Activated T-helper 2 cell treated with anti-CD3 and anti-CD28 coated beads, Interferon-gamma antibody, Interleukin-2, Interleukin-4, amounts not matched to agents 10 μg/mL and 5 μg/mL and 100 μg/mL, durations not matched to agents 14 hours and 24 hours and 36 hours (primary cell): Measurements from ENCODE around the gene IL25. TPM values are rescaled to one million over a fixed set of nuclear protein-coding genes. Genes with fewer than 3 reads are reported as not detected.
"Not testable (repeated sequence)": the region's sequence is repeated elsewhere in the genome, so short reads cannot be mapped to it uniquely, and the experiment has no call there.

Source experiments
- DNase-seq: peaks from one replicate; pipeline ENCODE4 v3.0.0; 2021; ENCODE audit warnings: low spot score
- H3K27ac Mint-ChIP-seq: one replicate; pipeline ENCODE4 v1.8.0; 2021; ENCODE audit warnings: mixed read lengths
- H3K27me3 Mint-ChIP-seq: one replicate; pipeline ENCODE4 v1.8.0; 2021; ENCODE audit warnings: low read depth, mixed read lengths
- H3K36me3 Mint-ChIP-seq: one replicate; pipeline ENCODE4 v1.8.0; 2021; ENCODE audit warnings: low read depth, mixed read lengths
- H3K4me1 Mint-ChIP-seq: one replicate; pipeline ENCODE4 v1.8.0; 2021; ENCODE audit warnings: low read depth, mixed read lengths
- H3K4me3 Mint-ChIP-seq: one replicate; pipeline ENCODE4 v1.8.0; 2021; ENCODE audit warnings: low read depth, mild to moderate bottlenecking, moderate library complexity, mixed read lengths
- H3K9me3 Mint-ChIP-seq: one replicate; pipeline ENCODE4 v1.8.0; 2021; ENCODE audit warnings: mixed read lengths
- intact Hi-C: fragments of 100-400 bp; cut with micrococcal nuclease; formaldehyde crosslinking; loops from one replicate; pipeline ENCODE4 v1.15.1; 2023
- total RNA-seq: library from RNA; stranded (reverse); gene quantifications from 2 replicates; pipeline ENCODE4 v1.2.3, GENCODE V29; 2022

The IL25 gene
- total RNA-seq, 1 donor from 2014 or later: not detected

- Mint-ChIP-seq H3K27ac (no peak overlapping the region), H3K4me1 (no peaks in the 10 kb centered on the region), H3K9me3 (no peaks in the 10 kb centered on the region), H3K36me3 (no peaks in the 10 kb centered on the region), H3K4me3 (no peak overlapping the region), H3K27me3 (peaks cover 2% of the 10 kb centered on the region)
- intact Hi-C loops: no loop called here
- DNase-seq: no peak
Observed at GRCh38 chr14:23392613-23393012, 20.0 kb downstream of the IL25 start.

GRCh38 chr14:23396126-23396525 is 23.5 kb downstream of the IL25 start:
- Mint-ChIP-seq H3K9me3 (no peaks in the 10 kb centered on the region), H3K4me3 (no peak overlapping the region), H3K27me3 (peaks cover 2% of the 10 kb centered on the region), H3K4me1 (no peaks in the 10 kb centered on the region), H3K36me3 (no peaks in the 10 kb centered on the region), H3K27ac (no peak overlapping the region)
- no peak for DNase-seq
- intact Hi-C loops: no loop called here

- intact Hi-C loops: no loop called here
- Mint-ChIP-seq H3K4me3 (no peak overlapping the region), H3K27me3 (peaks cover 2% of the 10 kb centered on the region), H3K4me1 (no peaks in the 10 kb centered on the region), H3K9me3 (no peaks in the 10 kb centered on the region), H3K27ac (no peak overlapping the region), H3K36me3 (no peaks in the 10 kb centered on the region)
- no peak for DNase-seq
Observed at GRCh38 chr14:23396781-23397407, 24.3 kb downstream of the IL25 start.

GRCh38 chr14:23398348-23398747 is 25.7 kb downstream of the IL25 start:
- Mint-ChIP-seq H3K27me3 (no peaks in the 10 kb centered on the region), H3K4me3 (no peak overlapping the region), H3K4me1 (no peaks in the 10 kb centered on the region), H3K36me3 (no peaks in the 10 kb centered on the region), H3K9me3 (no peaks in the 10 kb centered on the region), H3K27ac (no peak overlapping the region)
- no peak for DNase-seq
- intact Hi-C loops: no loop called here

GRCh38 chr14:23399136-23399535 is 26.5 kb downstream of the IL25 start:
- Mint-ChIP-seq H3K36me3 (no peaks in the 10 kb centered on the region), H3K4me3 (no peak overlapping the region), H3K27ac (no peak overlapping the region), H3K4me1 (no peaks in the 10 kb centered on the region), H3K9me3 (no peaks in the 10 kb centered on the region), H3K27me3 (no peaks in the 10 kb centered on the region)
- intact Hi-C loops: no loop called here
- no peak for DNase-seq

GRCh38 chr14:23399591-23399990 is 27.0 kb downstream of the IL25 start:
- intact Hi-C loops: no loop called here
- DNase-seq: no peak
- Mint-ChIP-seq H3K36me3 (no peaks in the 10 kb centered on the region), H3K9me3 (no peaks in the 10 kb centered on the region), H3K27ac (no peak overlapping the region), H3K4me1 (no peaks in the 10 kb centered on the region), H3K27me3 (no peaks in the 10 kb centered on the region), H3K4me3 (no peak overlapping the region)

- intact Hi-C loops, H3K4me1 Mint-ChIP-seq, H3K36me3 Mint-ChIP-seq: not testable (repeated sequence)
Observed at GRCh38 chr14:23400496-23401149, 28.0 kb downstream of the IL25 start.

GRCh38 chr14:23401291-23401690 is 28.7 kb downstream of the IL25 start:
- Mint-ChIP-seq H3K4me1 (no peaks in the 10 kb centered on the region), H3K27ac (no peak overlapping the region), H3K9me3 (no peaks in the 10 kb centered on the region), H3K4me3 (no peak overlapping the region), H3K36me3 (no peaks in the 10 kb centered on the region), H3K27me3 (no peaks in the 10 kb centered on the region)
- DNase-seq: no peak
- intact Hi-C loops: no loop called here

More at GRCh38 chr14:23400496-23401149, 28.0 kb downstream of the IL25 start:
- H3K4me3 Mint-ChIP-seq, H3K27ac Mint-ChIP-seq, H3K9me3 Mint-ChIP-seq, DNase-seq, H3K27me3 Mint-ChIP-seq: not testable (repeated sequence)

GRCh38 chr14:23402296-23403138 is 29.9 kb downstream of the IL25 start:
- Mint-ChIP-seq H3K27ac (no peak overlapping the region), H3K36me3 (no peaks in the 10 kb centered on the region), H3K27me3 (no peaks in the 10 kb centered on the region), H3K9me3 (no peaks in the 10 kb centered on the region), H3K4me3 (no peak overlapping the region), H3K4me1 (no peaks in the 10 kb centered on the region)
- DNase-seq: no peak
- intact Hi-C loops: no loop called here

GRCh38 chr14:23403139-23403438 is 30.5 kb downstream of the IL25 start:
- no peak for DNase-seq
- H3K27me3 Mint-ChIP-seq: no peaks in the 10 kb centered on the region
- H3K36me3 Mint-ChIP-seq: no peaks in the 10 kb centered on the region
- intact Hi-C loops: no loop called here
- no peaks in the 10 kb centered on the region for H3K4me1 Mint-ChIP-seq
- no peak overlapping the region for H3K4me3 Mint-ChIP-seq
- no peaks in the 10 kb centered on the region for H3K9me3 Mint-ChIP-seq
- H3K27ac Mint-ChIP-seq: no peak overlapping the region

- Mint-ChIP-seq H3K9me3 (no peaks in the 10 kb centered on the region), H3K27ac (no peak overlapping the region), H3K4me1 (no peaks in the 10 kb centered on the region), H3K36me3 (no peaks in the 10 kb centered on the region), H3K4me3 (no peak overlapping the region), H3K27me3 (no peaks in the 10 kb centered on the region)
- intact Hi-C loops: no loop called here
- no peak for DNase-seq
Observed at GRCh38 chr14:23403908-23404307, 31.3 kb downstream of the IL25 start.

- Mint-ChIP-seq H3K4me1 (no peaks in the 10 kb centered on the region), H3K27me3 (no peaks in the 10 kb centered on the region), H3K36me3 (no peaks in the 10 kb centered on the region), H3K9me3 (no peaks in the 10 kb centered on the region), H3K4me3 (no peak overlapping the region), H3K27ac (no peak overlapping the region)
- DNase-seq: no peak
- intact Hi-C loops: no loop called here
Observed at GRCh38 chr14:23404331-23404900, 31.8 kb downstream of the IL25 start.

GRCh38 chr14:23405096-23405495 is 32.5 kb downstream of the IL25 start:
- Mint-ChIP-seq H3K36me3 (no peaks in the 10 kb centered on the region), H3K4me3 (no peak overlapping the region), H3K9me3 (no peaks in the 10 kb centered on the region), H3K4me1 (no peaks in the 10 kb centered on the region), H3K27ac (no peak overlapping the region), H3K27me3 (no peaks in the 10 kb centered on the region)
- no peak for DNase-seq
- intact Hi-C loops: no loop called here
